ENCODE data around the gene SLC5A11.

DNA sequence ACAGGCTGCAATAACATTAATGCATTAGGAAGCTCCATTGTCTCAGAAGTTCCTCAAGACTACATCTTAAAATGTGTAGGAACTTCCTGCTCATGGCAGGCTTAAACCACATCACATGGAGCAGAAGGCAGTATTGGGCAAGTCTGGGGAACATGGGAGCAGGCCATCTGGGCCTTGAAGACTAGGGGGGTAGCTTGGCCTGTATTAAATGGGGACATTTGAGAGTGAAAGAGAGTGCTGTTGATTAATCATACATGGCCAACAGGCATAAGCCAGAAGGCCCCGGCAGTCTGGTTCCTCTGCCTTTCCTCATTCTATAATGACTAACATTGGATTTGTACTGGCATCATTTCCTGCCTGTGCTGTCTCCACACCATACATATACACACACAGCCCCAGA lies 25.2 kb upstream of the SLC5A11 start:
- TF ChIP-seq, protein P1, sequence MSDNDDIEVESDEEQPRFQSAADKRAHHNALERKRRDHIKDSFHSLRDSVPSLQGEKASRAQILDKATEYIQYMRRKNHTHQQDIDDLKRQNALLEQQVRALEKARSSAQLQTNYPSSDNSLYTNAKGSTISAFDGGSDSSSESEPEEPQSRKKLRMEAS (IDR thresholded peaks at IDR 0.05) = no peak
- TF ChIP-seq, protein P2, sequence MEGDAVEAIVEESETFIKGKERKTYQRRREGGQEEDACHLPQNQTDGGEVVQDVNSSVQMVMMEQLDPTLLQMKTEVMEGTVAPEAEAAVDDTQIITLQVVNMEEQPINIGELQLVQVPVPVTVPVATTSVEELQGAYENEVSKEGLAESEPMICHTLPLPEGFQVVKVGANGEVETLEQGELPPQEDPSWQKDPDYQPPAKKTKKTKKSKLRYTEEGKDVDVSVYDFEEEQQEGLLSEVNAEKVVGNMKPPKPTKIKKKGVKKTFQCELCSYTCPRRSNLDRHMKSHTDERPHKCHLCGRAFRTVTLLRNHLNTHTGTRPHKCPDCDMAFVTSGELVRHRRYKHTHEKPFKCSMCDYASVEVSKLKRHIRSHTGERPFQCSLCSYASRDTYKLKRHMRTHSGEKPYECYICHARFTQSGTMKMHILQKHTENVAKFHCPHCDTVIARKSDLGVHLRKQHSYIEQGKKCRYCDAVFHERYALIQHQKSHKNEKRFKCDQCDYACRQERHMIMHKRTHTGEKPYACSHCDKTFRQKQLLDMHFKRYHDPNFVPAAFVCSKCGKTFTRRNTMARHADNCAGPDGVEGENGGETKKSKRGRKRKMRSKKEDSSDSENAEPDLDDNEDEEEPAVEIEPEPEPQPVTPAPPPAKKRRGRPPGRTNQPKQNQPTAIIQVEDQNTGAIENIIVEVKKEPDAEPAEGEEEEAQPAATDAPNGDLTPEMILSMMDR (IDR thresholded peaks at IDR 0.05 in 2 of 3, conservative IDR thresholded peaks at IDR 0.05 in 1 of 3; ENCODE audit: borderline replicate concordance in 1 of 3, insufficient read depth in 1 of 3, low read depth in 2 of 3, low read length in 2 of 3) = no peak

All from HCT116 (cell line).